NOMO-1 treated with DMSO at 0.1 percent for 48 hours (cell line): Measurements from ENCODE around the gene SRGAP3.

Experiments
- DNase-seq: peaks from one replicate; lab custom pipeline; 2025; ENCODE audit not compliant: unreplicated experiment; lab: John Stamatoyannopoulos, UW

SRGAP3 gene

GRCh38 chr3:9121366-9122001 lies 128.0 kb downstream of the SRGAP3 start:
- no peak for DNase-seq

- DNase-seq = no peak
These were observed 130.1 kb downstream of the SRGAP3 start for GRCh38 chr3:9119331-9119730.

GRCh38 chr3:9118222-9118621 lies 131.2 kb downstream of the SRGAP3 start:
- no peak for DNase-seq

- DNase-seq = no peak
These were observed 132.2 kb downstream of the SRGAP3 start for GRCh38 chr3:9117220-9117619.

- no peak for DNase-seq
These were observed 133.1 kb downstream of the SRGAP3 start for GRCh38 chr3:9116336-9116735.

GRCh38 chr3:9115336-9115735 lies 134.1 kb downstream of the SRGAP3 start:
- DNase-seq = no peak

- DNase-seq = no peak
These were observed 136.4 kb downstream of the SRGAP3 start for GRCh38 chr3:9113040-9113439.

- no peak for DNase-seq
These were observed 137.6 kb downstream of the SRGAP3 start for GRCh38 chr3:9111866-9112265.

GRCh38 chr3:9111417-9111816 lies 138.0 kb downstream of the SRGAP3 start:
- no peak for DNase-seq

- DNase-seq = no peak
These were observed 138.6 kb downstream of the SRGAP3 start for GRCh38 chr3:9110802-9111201.

- no peak for DNase-seq
These were observed 139.1 kb downstream of the SRGAP3 start for GRCh38 chr3:9110316-9110715.

- no peak for DNase-seq
These were observed 139.9 kb downstream of the SRGAP3 start for GRCh38 chr3:9109568-9109914.

- DNase-seq = no peak
These were observed 140.4 kb downstream of the SRGAP3 start for GRCh38 chr3:9108876-9109567.

GRCh38 chr3:9107738-9108137 lies 141.7 kb downstream of the SRGAP3 start:
- DNase-seq = no peak

GRCh38 chr3:9105421-9105820 lies 144.0 kb downstream of the SRGAP3 start:
- no peak for DNase-seq

GRCh38 chr3:9104121-9104520 lies 145.3 kb downstream of the SRGAP3 start:
- DNase-seq = no peak

GRCh38 chr3:9102240-9102981 lies 147.0 kb downstream of the SRGAP3 start:
- DNase-seq = no peak

- DNase-seq = no peak
These were observed 148.2 kb downstream of the SRGAP3 start for GRCh38 chr3:9101286-9101685.

- no peak for DNase-seq
These were observed 148.9 kb downstream of the SRGAP3 start for GRCh38 chr3:9100513-9100894.

GRCh38 chr3:9099702-9100512 lies 149.5 kb downstream of the SRGAP3 start:
- no peak for DNase-seq
